Retinal pigment epithelial cell (primary cell): ENCODE results near the gene AP1B1.

Experiments used
- DNase-seq: peaks from one replicate; pipeline ENCODE4 v3.0.0-alpha.2; 2010; ENCODE audit warnings: low read depth
- H3K4me3 ChIP-seq: 2 replicates; pipeline ENCODE4 v1.5.1; 2011; ENCODE audit warnings: mild to moderate bottlenecking, low read length, control low read depth, moderate library complexity
- TF ChIP-seq, protein P1 (sequence below): conservative IDR thresholded peaks from 2 replicates; pipeline ENCODE4 v1.5.1; 2011; ENCODE audit warnings: low read depth, low read length, control low read depth, inconsistent platforms

The AP1B1 gene

DNA sequence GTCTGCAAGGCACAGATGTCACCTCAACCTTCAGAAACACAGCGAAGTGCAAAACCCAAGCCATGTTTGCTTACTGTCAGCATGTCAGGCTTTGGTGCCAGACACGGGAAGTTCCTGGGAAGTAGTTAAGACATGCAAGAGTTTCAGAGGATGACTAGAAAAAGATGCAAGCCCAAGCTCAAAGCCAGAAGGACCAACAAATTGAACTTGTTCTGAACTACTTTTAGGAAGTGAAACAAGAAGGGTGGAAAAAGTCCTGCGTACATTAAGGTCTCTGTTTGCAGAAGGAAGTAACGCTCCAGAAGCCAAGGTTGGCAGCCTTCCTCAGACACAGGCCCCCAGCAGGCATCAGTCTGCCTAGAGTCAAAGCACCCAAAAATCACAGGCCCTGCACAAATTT, 2.6 kb downstream of the AP1B1 start:
- no peak overlapping the region for H3K4me3 ChIP-seq
- TF ChIP-seq, protein P1, sequence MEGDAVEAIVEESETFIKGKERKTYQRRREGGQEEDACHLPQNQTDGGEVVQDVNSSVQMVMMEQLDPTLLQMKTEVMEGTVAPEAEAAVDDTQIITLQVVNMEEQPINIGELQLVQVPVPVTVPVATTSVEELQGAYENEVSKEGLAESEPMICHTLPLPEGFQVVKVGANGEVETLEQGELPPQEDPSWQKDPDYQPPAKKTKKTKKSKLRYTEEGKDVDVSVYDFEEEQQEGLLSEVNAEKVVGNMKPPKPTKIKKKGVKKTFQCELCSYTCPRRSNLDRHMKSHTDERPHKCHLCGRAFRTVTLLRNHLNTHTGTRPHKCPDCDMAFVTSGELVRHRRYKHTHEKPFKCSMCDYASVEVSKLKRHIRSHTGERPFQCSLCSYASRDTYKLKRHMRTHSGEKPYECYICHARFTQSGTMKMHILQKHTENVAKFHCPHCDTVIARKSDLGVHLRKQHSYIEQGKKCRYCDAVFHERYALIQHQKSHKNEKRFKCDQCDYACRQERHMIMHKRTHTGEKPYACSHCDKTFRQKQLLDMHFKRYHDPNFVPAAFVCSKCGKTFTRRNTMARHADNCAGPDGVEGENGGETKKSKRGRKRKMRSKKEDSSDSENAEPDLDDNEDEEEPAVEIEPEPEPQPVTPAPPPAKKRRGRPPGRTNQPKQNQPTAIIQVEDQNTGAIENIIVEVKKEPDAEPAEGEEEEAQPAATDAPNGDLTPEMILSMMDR: no peak
- DNase-seq: no peak

- no peak for DNase-seq
- TF ChIP-seq, protein P1: no peak
- no peak overlapping the region for H3K4me3 ChIP-seq
Measured at GRCh38 chr22:29385151-29385704, 3.1 kb downstream of the AP1B1 start.

DNA sequence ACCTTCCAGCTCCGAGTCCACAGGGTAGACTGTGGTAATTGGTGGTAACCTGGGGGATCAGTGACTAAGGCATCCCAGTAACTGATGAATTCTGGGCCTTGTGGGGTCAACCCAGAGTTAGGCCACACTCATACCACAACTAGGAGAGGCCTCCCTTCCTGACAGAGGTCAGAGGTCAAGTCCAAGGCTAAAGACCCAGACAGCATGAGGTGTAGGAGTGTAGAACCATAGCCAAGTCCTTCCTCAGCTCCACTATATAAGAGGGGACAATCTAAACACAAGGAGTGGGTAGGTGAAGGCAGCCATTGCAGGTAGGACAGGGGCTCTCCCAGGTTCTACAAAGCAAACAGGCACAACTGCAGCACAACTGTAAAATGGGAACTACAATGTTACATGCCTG, 4.6 kb downstream of the AP1B1 start:
- no peak overlapping the region for H3K4me3 ChIP-seq

DNA sequence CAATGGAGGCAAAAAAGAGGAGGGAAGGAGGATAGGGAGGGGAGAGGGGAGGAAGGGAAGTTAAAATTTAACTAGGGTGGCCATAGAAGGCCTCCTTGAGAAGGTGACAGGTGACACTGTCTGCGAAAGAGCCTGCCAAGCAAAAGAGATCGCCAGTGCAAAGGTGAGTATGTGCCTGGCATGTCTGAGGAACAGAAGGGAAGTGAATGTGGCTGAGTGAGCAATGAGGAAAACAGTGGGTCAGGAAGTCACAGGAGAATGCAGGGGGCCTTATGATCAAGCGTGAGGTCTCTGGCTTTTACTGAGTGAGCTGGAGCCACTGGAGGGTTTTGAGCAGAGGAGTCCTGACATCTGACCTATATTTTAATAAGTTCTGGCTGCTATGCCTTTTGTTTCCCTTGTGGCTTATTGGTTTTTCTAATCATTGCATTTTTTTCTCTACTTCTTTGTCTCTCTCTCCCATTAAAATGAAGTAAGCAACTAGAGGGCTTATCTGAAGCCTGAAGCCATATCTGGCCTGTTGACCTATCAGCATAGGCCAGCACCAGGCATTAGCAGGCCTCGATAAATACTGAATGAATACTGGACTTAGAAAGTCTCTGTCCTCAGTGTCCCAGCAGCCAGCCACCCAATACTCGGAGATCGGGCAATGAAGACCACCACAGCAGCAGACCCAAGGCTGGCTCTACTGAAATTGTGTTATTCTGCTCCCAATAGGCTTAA, 5.6 kb downstream of the AP1B1 start:
- no peak overlapping the region for H3K4me3 ChIP-seq
- TF ChIP-seq, protein P1: no peak

More for the DNA sequence above, 4.6 kb downstream of the AP1B1 start:
- DNase-seq: no peak
- TF ChIP-seq, protein P1: no peak

DNA sequence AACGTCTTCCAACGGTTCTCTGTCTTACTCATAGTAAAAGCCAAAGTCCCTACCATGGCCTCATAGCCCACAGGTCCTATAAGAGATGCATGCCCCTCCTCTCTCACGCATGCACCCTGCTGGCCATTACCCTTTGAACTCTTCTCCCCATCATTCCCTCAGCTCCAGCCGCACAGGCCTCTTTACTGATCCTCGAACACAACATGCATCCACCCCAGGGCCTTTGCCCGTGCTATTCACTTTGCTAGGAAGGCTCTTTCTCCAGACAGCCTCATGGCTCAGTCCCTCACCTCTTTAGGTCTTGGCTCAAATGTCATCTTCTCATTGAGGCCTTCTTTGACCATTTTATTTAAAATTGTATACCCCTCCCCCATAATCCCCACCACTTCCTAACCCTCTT, 7.5 kb downstream of the AP1B1 start:
- TF ChIP-seq, protein P1: no peak
- no peak overlapping the region for H3K4me3 ChIP-seq
- no peak for DNase-seq

More for the DNA sequence above, 5.6 kb downstream of the AP1B1 start:
- no peak for DNase-seq

DNA sequence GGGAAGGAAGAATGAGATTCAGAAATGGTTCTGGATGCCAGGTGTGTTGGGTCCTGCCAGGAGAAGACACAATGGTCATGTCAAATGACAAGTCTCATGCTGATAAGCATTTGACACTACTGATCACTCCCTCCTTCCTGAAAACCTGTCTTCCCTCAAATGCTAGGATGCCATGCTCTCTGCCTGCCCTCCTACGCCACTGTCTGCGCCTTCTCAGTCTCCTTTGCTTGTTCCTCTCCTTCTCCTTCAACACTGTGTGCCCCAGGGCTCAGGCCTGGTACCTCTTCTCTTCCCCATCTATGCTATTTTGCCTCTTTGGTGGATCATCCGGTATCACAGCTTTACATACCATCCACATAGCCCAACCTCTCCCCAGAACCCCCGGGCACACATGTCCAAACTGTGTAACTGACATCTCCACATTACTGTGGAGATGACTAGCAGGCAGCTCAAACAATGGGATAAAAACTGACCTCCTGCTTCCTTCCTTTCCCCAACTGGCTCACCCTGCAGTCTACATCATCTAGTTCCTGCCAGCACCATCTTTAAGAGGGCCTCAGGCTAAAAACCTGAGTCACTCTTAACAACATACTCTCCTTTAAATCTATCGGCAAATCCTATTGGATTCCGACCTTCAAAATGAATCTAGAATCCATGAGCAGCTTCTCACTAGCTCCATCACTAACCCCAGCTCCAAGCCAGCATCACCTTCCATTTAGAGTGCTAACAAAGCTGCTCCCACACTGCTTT, 8.2 kb downstream of the AP1B1 start:
- no peak overlapping the region for H3K4me3 ChIP-seq
- TF ChIP-seq, protein P1: no peak
- DNase-seq: no peak
